Stimulated activated CD4-positive, alpha-beta T cell treated with anti-CD3 and anti-CD28 coated beads, Interleukin-4, amount 100 ng/mL, for 24 hours (primary cell): ENCODE results near the gene FBXO42.
A peak's percentile ranks its signal among the peaks of the same experiment; 100 is the strongest.
"Not testable (repeated sequence)": the region's sequence is repeated elsewhere in the genome, so short reads cannot be mapped to it uniquely, and the experiment has no call there.

Experiments
- DNase-seq: peaks from one replicate; pipeline ENCODE4 v3.0.0-alpha.2; 2020

Gene FBXO42

DNA sequence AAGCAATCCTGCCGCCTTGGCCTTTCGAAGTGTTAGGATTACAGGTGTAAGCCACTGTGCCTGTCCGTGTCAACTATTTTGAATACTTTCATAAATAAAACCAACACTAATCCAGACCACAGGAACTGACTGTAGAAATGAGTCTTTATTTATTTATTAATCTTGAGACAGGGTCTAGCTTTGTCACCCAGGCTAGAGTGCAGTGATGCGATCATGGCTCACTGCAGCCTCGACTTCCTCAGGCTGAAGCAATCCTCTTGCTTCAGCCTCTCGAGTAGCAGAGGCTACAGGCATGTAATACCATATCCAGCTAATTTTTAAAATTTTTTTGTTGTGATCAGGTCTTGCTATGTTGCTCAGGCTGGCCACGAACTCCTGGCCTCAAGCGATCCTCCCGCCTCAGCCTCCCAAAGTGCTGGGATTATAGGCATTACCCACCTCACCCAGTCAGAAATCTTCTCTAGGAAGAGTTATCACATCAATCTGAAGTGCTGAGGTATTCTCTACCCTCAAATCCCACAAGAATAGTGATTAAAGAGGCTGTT is 93.6 kb downstream of the FBXO42 start:
- DNase-seq, result no peak

DNA sequence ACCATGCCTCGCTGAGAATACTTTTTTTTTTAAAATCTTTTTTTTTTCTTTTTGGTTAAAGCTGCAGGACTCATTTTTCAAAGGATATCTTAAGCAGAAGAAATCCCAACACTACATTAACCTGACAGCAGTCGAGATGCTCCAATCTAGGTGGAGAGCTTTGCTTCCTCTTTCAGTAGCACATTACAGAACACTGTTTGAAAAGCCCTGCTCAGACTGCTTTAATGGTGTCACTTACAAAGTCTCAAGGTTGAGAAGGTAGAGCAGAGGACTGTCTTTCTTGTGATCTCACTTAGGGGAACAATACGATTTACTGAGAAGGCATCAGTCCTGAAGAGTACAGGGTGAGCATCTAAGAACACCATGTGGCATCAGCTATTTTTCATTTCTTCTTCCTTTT is 94.3 kb downstream of the FBXO42 start:
- no peak for DNase-seq

DNA sequence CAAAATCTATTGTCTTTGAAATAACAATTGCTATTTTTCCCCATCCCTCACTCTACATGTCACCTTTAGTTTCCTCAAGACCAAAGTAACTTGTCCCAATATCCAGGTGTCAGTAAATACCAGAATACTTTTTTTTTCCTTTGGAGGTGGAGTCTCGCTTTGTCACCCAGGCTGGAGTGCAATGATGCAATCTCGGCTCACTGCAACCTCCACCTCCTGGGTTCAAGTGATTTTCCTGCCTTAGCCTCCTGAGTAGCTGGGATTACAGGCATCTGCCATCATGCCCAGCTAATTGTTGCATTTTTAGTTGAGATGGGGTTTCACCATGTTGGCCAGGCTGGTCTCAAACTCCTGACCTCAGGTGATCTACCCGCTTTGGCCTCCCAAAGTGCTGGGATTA is 94.7 kb downstream of the FBXO42 start:
- not testable (repeated sequence) for DNase-seq

DNA sequence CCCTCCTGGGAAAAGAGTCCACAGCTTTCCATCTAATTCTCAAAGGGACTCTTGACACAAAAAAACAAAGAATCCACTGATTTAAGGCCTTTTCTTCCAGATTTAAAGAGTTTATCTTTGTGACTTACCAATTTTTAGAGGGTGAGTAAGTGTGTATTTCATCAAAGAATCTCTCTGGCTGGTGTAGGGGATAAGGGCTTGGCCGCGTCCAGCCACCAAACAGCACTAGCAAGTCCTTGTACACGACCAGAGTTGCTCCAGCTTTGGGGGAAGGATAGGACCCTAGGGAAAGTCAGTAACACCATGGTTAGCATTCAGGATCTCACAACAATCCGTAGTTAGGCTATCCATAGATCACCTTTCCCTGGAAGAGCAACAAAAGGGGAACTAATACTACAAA is 95.8 kb downstream of the FBXO42 start:
- DNase-seq, result no peak

DNA sequence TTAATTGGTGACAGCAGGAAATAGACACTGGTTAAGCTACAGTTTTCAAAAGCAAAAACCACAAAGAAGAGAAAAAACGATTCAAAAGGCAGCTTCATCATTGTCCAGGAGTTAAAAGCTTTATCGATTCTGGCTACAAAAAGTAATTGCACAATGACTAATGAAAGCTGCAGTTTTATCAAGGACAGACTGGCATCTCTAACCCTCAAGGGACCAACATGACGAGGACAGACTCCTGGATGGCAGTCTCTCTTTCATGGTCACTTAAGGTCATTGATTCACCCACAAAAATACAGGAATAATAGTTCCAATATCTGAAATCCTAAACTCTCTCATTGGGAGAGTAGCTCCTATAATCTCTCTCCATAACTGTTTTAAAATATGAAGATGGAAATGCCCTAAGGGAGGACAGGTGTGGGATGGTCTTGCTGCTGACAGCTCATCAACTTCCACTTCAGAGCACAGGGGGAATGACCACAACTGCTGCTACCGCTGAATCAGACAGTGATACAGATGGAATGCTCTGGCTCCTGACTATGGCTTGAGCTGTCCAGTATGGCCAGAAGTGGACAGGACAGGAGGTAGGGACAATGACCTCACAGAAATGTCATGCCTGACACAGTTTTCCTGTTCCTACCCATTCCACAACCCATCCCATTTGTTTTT is 97.9 kb downstream of the FBXO42 start:
- no peak for DNase-seq

DNA sequence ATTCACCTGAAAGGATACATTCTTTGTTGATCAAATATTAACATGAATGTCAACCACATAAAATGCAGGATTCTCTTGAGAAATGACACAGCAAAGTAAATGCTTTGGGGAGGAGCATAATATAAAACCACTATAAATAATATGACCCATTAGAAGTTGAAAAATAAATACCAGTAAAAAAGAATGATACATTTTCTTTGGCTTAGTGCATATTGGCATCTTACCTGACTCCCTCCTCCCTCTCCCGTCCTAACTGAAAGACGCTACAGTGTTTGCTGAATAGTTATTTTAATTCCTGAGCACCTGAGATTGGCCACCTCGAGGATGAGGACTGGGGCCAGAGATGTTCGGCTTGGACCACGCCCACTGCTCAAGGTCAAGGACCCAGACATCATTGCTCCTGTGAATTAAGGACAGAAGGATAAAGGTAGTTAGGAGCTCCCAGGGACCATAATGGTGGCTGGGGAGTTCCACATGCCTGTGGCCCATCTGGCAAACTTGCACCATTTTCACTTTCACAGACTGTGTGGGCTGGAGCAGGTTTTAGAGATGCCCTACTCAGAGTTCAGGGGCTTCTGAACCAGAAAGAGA is 98.9 kb downstream of the FBXO42 start:
- no peak for DNase-seq

DNA sequence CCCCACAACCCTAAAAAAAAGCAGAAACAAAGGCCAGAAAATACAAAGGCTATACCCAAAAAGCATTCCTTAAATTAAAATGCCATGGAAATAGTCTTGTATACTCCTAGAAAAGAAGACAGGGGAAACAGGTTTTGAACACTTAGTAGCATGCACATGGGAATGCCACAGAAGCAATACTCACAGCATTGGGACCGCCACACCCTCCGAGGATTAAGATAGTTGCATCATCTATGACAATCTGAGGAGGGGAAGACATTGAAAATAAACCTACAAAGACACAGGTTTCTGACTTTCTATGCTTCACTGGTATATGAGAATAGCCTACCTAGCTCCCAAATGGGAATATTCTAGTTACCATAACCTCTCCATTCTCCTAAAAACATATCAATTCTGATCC is 99.4 kb downstream of the FBXO42 start:
- no peak for DNase-seq

DNA sequence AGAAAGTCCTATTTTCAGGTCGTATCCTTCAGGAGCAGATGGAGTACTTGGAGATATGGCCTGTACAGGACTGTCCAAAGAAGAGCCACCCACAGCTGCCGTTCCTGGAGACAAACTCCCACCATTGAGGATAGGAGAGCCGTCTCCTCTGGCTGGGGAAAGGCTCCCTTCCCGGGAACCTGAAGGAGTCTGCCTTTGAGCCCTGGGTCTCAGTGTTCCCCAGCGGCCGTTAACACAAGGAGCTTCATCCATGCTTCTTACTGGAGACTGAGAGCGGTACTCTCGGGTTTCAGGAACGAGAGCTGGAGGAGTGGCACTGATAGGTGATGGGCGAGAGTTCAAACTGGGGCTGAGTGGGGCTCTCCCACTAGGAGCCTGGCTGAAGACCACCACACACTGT is 100.9 kb downstream of the FBXO42 start:
- no peak for DNase-seq

DNA sequence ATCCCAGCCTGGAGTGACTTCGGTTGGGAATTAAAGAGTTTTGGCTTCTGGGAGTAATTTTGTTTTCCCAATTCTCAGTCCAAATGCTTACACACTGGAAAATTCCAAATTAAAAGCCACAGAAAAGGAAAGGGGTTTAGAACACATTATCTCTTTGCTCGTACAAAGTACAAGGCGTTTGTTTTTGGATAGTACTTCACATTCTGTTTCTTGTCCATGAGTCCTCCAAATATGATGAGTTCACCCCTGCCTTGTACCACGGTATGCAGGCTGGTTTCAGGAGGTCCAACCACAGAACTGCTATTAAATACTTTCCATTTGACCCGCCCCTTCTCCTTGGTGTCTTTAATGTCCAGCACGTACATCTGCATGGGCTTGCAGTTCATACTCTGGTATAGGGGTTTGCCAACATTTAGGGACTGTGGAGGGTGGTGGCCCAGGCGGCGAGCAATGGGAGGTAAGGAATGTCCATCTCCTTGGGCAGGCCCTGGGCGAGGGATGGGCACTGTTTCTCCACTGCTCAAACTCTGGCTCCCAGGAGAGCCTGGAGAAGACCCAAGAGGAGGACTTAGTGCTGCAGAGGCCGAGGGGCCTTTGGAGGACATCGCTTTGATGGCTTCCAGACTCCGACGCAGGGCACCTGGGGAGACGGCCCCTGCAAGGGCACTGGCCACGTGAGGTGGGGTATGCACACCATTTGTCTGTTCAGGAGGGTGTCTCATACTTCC is 101.6 kb downstream of the FBXO42 start:
- DNase-seq, result no peak

DNA sequence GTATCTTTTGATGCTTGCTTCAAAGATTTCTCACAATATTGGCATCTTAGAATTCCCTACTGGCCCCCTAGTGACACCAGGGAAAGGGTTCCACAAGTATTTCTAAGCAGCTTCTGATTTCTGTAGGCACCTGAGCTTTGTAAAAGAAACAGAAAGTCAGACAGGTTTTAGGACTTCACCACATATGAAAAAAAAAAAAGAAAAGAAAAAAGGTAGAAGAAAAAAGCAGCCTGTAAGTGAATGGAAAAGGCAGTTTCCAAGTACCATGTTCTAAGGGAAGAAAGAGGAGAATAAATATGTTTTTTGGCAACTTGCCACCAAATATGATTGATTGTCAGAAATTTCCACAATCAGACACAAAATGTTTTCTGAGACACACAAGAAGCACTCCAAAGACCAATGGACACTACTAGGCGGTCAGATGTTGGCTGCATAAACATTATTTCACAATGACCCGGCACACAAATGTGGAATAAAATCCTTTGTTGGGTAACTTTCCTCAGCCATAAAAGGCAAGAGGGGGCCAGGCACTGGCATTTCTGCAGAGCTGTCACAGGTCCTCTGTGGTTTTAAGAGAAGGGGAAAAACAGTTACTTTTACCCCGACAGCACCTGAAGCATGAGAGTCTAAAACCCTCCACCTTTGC is 102.6 kb downstream of the FBXO42 start:
- DNase-seq, result no peak

DNA sequence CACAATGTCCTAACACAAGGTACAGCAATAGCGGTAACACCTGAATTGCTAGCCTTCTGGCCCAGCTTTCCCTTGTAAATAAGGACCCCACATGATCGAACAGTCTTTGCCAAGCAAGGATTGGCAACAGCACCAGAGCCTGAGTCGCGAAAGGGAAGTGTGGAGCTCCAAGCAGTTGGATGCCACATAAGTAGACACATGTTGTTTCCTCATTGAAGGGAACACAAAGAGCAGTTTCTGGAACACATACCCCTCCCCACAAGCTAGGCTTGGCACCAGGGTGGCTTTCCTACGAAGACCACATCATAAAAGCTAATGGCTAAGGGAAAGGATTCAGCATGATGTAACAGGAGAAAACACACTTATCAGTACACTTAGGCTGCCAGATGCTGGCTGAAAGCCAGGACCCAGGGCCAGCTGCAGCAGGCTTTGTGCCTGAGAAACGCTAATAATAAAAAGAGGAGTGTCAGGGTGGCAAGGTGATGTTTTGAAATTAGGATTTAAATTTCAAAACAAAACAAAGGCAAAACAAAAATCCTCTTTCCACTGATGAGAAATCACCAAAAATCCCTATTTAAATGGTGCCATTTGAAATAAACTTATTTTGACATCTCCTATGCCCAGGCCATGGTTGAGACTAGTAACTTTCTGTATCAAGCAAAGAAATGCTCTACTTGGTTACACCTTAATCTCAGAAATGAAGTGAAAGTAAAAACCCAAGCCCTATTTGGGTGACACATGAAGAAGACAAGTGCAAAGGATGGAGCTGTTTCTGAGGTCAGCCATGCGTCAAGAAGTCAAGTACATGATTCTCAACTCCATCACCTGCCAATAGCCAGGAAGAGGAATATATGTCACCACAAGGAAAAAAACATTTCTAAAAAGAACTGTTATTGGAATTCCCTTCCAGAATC is 103.4 kb downstream of the FBXO42 start:
- no peak for DNase-seq

DNA sequence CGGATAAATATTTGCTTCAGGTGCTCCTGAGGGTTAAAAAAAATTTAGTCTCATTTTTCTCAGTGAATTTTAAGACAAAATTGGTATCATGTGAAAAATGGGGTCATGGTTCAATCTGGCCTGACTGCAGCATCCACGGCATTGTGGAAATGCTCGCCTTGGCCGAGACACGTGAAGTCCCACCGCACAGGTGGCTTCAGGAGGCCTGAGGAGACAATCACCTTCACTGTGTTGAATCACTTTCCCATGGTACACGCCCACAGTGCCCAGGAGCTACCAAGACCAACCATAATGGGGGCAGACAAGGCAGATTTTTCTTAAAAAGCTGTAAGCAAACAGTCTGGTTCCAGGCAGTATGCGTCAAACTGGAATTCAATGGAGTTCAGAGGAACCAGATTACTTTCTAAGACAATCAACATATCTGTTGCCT is 104.3 kb downstream of the FBXO42 start:
- DNase-seq, result no peak

DNA sequence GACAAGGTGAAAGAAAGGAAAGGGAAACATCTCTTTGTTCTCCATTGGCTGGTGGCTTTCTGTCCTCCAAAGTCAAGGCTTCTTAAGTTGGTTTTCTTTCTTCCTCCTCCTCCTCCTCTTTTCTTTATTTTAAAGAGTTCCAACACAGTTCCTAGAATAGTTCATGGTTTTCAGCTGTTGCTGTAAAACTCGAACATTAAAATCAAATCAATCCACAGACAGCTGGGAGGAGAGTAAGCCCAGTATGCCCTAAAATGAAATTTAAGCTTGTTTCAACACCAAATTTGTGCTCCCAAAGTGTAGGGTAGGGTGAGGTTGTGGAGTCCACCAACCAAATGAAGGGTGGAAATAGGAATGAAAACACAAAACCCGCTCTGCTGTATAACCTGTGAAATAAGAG is 104.8 kb downstream of the FBXO42 start:
- no peak for DNase-seq

DNA sequence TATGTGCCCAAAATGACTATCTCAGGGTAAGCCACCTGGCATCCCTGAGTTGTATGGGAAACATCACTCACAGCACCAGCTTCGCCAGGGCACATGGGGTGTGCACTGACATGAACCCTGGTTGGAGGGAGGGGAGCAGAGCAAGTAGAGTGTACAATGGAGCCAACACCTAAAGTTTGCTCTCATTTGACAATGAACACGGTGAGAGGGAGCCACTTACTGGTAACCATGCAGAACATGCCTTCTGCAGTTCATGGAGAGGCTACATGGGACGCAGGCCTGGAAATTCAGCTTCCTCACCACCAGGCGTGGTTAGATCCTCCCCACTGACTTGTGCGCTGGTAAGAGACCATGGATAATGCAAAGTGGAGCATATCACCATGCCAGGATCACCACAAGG is 105.3 kb downstream of the FBXO42 start:
- DNase-seq, result no peak

DNA sequence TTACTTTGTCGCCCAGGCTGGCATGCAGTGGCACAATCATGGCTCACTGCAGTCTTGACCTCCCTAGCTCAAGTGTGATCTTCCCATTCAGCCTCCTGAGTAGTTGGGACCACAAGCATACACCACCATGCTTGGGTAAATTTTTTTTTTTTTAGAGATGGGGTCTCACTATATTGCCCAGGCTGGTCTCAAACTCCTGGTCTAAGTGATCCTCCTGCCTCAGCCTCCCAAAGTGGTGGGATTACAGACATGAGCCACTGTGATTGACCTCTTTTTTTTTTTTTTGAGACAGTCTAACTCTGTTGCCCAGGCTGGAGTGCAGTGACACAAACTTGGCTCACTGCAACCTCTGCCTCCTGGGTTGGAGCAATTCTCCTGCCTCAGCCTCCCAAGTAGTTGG is 106.0 kb downstream of the FBXO42 start:
- DNase-seq, result not testable (repeated sequence)

DNA sequence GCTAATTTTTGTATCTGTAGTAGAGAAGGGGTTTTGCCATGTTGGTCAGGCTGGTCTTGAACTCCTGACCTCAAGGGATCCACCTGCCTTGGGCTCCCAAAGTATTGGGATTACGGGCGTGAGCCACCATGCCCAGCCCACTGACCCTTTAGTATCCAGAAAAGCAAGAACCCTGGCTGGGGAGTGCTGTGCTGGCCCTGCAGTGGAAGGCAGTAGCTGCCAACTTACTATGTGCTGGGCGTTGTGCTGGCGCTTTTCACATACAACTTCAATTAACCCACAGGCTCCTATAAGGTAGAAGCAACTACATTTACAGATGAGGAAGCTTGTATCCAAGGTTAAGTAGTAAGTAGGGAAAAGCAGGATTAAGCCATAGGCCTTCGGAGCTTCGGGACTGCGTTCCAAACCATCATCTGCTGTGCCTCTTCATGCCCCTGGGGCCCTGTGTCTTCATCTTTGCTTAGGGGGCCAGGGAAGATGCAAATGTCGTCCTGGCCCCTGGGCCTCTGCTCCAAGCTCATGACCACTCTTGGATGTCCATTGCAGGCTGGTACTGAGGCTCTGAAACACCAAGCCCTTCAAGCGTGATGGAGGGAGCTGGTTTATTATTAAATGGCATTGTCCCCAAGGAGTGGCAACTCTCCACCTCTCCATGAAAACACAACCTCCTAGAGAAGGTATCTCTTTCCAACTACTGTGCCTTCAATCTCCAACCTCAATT is 106.6 kb downstream of the FBXO42 start:
- no peak for DNase-seq

DNA sequence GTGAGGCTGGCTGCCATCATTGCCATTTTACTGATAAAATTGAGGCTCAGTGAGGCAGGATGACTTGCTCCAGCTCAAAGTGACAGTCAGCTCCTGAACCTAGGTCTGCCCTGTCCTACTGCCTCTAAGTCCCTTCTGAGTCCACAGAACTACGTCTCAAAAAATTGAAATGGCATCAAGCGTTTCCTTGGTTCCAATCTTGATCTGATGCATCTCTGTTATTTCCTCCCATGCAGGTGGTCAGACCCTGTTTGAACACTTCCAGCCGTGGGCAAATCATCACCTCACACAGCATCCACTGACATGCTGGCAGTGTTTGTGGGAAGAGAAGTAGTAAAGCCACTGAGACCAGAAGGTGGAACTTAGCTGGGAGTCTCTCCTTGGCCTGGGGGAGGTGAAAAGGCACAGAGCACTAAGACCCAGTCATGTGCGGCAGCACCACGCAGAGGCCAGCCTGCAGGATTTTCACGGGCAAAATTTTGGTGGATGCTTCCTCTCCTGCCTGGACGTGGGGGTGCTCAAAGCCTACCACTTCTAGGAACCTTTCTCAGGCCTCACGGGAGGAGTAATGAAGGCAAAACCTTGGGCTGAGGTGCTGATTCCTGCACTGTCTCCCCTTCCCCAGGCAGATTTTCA is 107.5 kb downstream of the FBXO42 start:
- no peak for DNase-seq

DNA sequence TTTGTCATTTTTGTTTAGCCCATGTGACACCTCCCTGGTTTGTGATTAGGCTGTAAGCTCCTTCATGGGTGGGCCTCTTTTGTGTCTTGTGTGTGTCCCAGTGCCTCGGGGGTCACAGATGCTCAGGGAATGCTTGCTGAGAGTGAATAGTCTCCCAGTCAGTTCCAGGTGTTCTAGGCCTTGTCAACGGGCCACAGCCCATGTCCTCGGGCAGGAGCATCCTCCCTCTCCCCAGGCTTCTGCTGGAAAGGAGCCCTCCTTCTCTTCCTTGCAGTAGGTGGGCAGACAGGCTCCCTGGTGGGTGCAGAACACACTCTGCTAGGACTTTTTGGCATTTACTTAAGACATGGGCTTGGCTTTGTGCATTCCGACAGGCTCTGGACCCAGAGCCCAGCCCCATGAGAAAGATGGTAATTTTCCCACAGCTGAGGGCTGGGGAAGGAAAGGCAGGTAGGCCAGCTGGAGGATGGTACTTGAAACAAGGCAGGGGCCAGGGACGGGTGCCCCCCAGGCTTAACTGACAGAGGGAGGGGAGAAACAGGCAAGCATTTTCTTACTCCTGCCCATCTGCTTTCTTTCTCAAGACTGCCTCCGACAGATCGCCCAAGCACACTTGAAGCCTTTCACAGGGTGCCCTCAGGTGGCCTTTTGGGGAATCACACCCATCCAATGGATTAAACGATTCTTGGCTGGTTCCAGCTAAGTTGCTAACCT is 108.2 kb downstream of the FBXO42 start:
- DNase-seq, result peak; percentile 80

DNA sequence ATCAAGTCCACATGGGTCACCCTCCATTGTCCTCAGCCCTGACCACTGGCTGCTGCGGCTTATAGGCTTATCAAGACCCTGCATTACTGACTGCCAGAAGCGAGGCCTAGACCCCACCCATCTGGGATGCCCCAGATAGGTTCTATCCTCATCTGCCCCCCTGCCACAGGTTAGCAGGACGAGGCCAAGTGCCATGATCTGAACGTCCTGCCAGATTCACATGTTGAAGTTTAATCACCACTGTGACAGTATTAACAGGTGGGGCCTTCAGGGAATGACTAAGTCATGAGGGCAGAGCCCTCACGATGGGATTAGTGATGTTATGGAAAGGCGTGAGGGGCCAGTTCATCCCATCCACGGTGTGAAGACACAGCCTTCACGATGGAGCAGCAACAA is 109.1 kb downstream of the FBXO42 start:
- DNase-seq, result no peak

DNA sequence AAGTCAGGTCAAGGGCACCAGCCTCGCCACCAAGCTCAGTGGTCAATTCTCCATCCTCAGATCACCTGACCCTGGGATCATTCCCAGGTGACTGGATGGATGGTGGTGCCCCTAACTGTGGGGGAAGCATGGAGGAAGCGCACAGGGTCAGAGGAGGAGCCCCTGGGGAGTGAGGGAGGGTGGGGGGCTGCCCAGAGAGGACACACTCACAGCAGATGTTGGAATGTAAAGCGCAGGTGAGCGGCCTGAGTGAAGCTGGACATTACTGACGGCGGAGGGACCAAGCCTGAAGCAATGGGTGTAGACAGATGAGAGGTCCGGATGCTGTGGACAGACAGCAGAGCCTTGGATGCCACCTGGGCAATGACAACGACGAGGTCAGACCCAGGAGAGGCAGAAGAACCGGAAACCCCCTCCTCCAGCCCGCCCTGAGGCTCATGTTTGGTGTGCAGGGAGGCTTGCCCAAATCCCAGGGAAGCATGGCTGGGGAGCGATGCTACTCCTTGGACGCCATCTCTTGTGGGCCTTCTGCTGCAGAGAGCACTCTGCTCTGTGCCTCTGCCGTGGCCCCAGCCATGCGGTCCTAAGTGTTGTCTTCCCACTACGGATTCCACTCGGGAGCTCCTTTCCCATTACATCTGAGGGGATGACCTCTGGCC is 109.6 kb downstream of the FBXO42 start:
- no peak for DNase-seq
